HCT116 (cell line): ENCODE measurements around the gene AP3S1. TPM values are rescaled to one million over a fixed set of nuclear protein-coding genes. Genes with fewer than 3 reads are reported as not detected.

Experiments
- ATAC-seq: fragments of 200-7000 bp; cut with Tn5 transposase; 2 replicates; pipeline ENCODE4 v1.9.1; 2020; ENCODE audit warnings: mild to moderate bottlenecking, moderate library complexity
- BruUV-seq: library from RNA; stranded (reverse); fragments of 400-500 nt; replicated peaks from 2 replicates; lab custom pipeline; 2021; lab: Mats Ljungman, UMichigan
- CTCF ChIA-PET: fragments of 300-600 bp; sonication (Branson Sonifier 250); formaldehyde crosslinking; loops from one replicate; lab custom pipeline; 2021; ENCODE audit warnings: antibody characterized with exemption; lab: Charles Lee
- POLR2A ChIA-PET: fragments of 300-600, 350-600 bp; sonication (Branson Sonifier 250); formaldehyde crosslinking; loops from one replicate; lab custom pipeline; 2021; ENCODE audit warnings: antibody characterized with exemption; lab: Charles Lee
- RAD21 ChIA-PET, 2 experiments: fragments of 300-600 bp; sonication (Branson Sonifier 250); formaldehyde crosslinking; loops; one replicate each; lab custom pipeline; 2023; ENCODE audit warnings: low total read pairs in 2 of 2; ENCODE audit not compliant: uncharacterized antibody in 2 of 2, unreplicated experiment in 2 of 2, low non-redundant PET in 1 of 2; lab: Charles Lee
- DNase-seq: peaks from one replicate; pipeline ENCODE4 v3.0.0-alpha.2; 2010; ENCODE audit warnings: low read depth, low spot score
- H2AFZ ChIP-seq: fragments of 200-600 bp; shearing (Covaris generic), sonication (generic); 2 replicates; pipeline ENCODE4 v1.6.1; 2017; ENCODE audit warnings: low read depth, mixed run types, mixed read lengths, antibody characterized with exemption, low read length; ENCODE audit not compliant: poor library complexity, severe bottlenecking
- H3K27ac ChIP-seq: 2 replicates; pipeline ENCODE4 v1.5.1; 2012; ENCODE audit warnings: low read depth, low read length
- H3K27me3 ChIP-seq: fragments of 200-600 bp; sonication (generic); 2 replicates; pipeline ENCODE4 v1.6.1; 2016; ENCODE audit warnings: mixed run types, low read length, mixed read lengths; ENCODE audit not compliant: insufficient read depth
- H3K36me3 ChIP-seq, 2 experiments: fragments of 200-500 bp in 1 of 2; fragments of 200-600 bp in 1 of 2; sonication (Bioruptor generic) in 1 of 2; sonication (generic) in 1 of 2; 2 replicates each; pipeline versions ENCODE4 v1.5.1 to v1.6.1; 2014 to 2016; ENCODE audit warnings: low read length in 2 of 2, inconsistent platforms in 1 of 2, mixed read lengths in 1 of 2, mixed run types in 1 of 2; ENCODE audit not compliant: insufficient read depth in 2 of 2, control insufficient read depth in 1 of 2
- H3K4me1 ChIP-seq, 2 experiments: fragments of 200-600 bp in 1 of 2; sonication (generic) in 1 of 2; 2 replicates each; pipeline versions ENCODE4 v1.5.1 to v1.6.1; 2012 to 2017; ENCODE audit warnings: low read length in 2 of 2, inconsistent platforms in 1 of 2, mild to moderate bottlenecking in 1 of 2, mixed read lengths in 1 of 2, mixed run types in 1 of 2, moderate library complexity in 1 of 2; ENCODE audit not compliant: insufficient read depth in 2 of 2, control insufficient read depth in 1 of 2
- H3K4me2 ChIP-seq: fragments of 200-600 bp; sonication (generic); 2 replicates; pipeline ENCODE4 v1.6.1; 2017; ENCODE audit warnings: mixed run types, low read length, mixed read lengths
- H3K4me3 ChIP-seq, 2 experiments: fragments of 200-600 bp in 1 of 2; sonication (generic) in 1 of 2; replicated peaks in 1 of 2; 2 replicates each; pipeline ENCODE4 v1.5.1; 2011 to 2016; ENCODE audit warnings: low read length in 2 of 2, control low read depth in 1 of 2, low read depth in 1 of 2, mild to moderate bottlenecking in 1 of 2, mixed read lengths in 1 of 2, mixed run types in 1 of 2
- H3K79me2 ChIP-seq: fragments of 200-600 bp; sonication (generic); 2 replicates; pipeline ENCODE4 v1.6.1; 2017; ENCODE audit warnings: mild to moderate bottlenecking, mixed run types, low read length, moderate library complexity, mixed read lengths; ENCODE audit not compliant: insufficient read depth
- H3K9ac ChIP-seq: fragments of 200-600 bp; sonication (generic); 2 replicates; pipeline ENCODE4 v1.6.1; 2016; ENCODE audit warnings: low read length, mixed read lengths
- H3K9me2 ChIP-seq: fragments of 200-600 bp; sonication (generic), shearing (Covaris generic); 2 replicates; pipeline ENCODE4 v1.6.1; 2017; ENCODE audit warnings: mixed run types, mild to moderate bottlenecking, moderate library complexity; ENCODE audit not compliant: insufficient read depth
- H3K9me3 ChIP-seq, 2 experiments: fragments of 200-500 bp in 1 of 2; fragments of 200-600 bp in 1 of 2; sonication (Bioruptor generic) in 1 of 2; sonication (generic) in 1 of 2; 2 replicates each; pipeline ENCODE4 v1.6.1; 2014 to 2017; ENCODE audit warnings: low read length in 2 of 2, mixed read lengths in 2 of 2, inconsistent platforms in 1 of 2, low read depth in 1 of 2, mild to moderate bottlenecking in 1 of 2, mixed run types in 1 of 2, moderate library complexity in 1 of 2; ENCODE audit not compliant: control insufficient read depth in 1 of 2, insufficient read depth in 1 of 2
- H4K20me1 ChIP-seq: fragments of 200-600 bp; sonication (generic), shearing (Covaris generic); 2 replicates; pipeline ENCODE4 v1.6.1; 2017; ENCODE audit warnings: mixed run types, mild to moderate bottlenecking, moderate library complexity; ENCODE audit not compliant: insufficient read depth
- CBX3 ChIP-seq: IDR thresholded peaks from 2 replicates; pipeline ENCODE4 v1.6.1; 2012; ENCODE audit warnings: low read depth
- CEBPB ChIP-seq: IDR thresholded peaks from 2 replicates; pipeline ENCODE4 v1.6.1; 2012; ENCODE audit warnings: low read depth
- EGR1 ChIP-seq: IDR thresholded peaks from 2 replicates; pipeline ENCODE4 v1.6.1; 2012; ENCODE audit warnings: low read depth
- EZH2phosphoT487 ChIP-seq: fragments of 200-600 bp; IDR thresholded peaks from 2 replicates; pipeline ENCODE4 v1.6.1; 2018; ENCODE audit warnings: antibody characterized with exemption, borderline replicate concordance
- FOSL1 ChIP-seq: IDR thresholded peaks from 2 replicates; pipeline ENCODE4 v1.6.1; 2012; ENCODE audit warnings: low read depth
- JUND ChIP-seq: IDR thresholded peaks from 2 replicates; pipeline ENCODE4 v1.6.1; 2012
- POLR2A ChIP-seq: IDR thresholded peaks from 2 replicates; pipeline ENCODE4 v1.7.0; 2011; ENCODE audit warnings: borderline replicate concordance; ENCODE audit not compliant: insufficient read depth, insufficient read length; ENCODE audit errors: extremely low read depth
- POLR2AphosphoS5 ChIP-seq: IDR thresholded peaks from 2 replicates; pipeline ENCODE4 v1.6.1; 2011; ENCODE audit warnings: mild to moderate bottlenecking, low read depth, low read length, moderate library complexity
- RAD21 ChIP-seq: IDR thresholded peaks from 2 replicates; pipeline ENCODE4 v1.6.1; 2012; ENCODE audit warnings: low read depth, mild to moderate bottlenecking
- SP1 ChIP-seq: IDR thresholded peaks from 2 replicates; pipeline ENCODE4 v1.6.1; 2012; ENCODE audit warnings: low read depth
- SRF ChIP-seq: IDR thresholded peaks from 2 replicates; pipeline ENCODE4 v1.6.1; 2012; ENCODE audit warnings: low read depth
- TCF7L2 ChIP-seq: IDR thresholded peaks from 2 replicates; pipeline ENCODE4 v1.7.0; 2011; ENCODE audit warnings: borderline replicate concordance, inconsistent platforms; ENCODE audit not compliant: insufficient read depth, insufficient read length; ENCODE audit errors: extremely low read depth
- YY1 ChIP-seq: IDR thresholded peaks from 2 replicates; pipeline ENCODE4 v1.6.1; 2011; ENCODE audit warnings: low read length, low read depth, moderate library complexity, mild to moderate bottlenecking; ENCODE audit not compliant: insufficient replicate concordance; ENCODE audit errors: extremely low read depth
- ZFX ChIP-seq: fragments of 450-650 bp; IDR thresholded peaks from 2 replicates; pipeline ENCODE4 v1.6.1; 2017
- ZNF274 ChIP-seq: fragments of 200-500 bp; sonication (Bioruptor generic); IDR thresholded peaks from 2 replicates; pipeline ENCODE4 v1.6.1; 2014; ENCODE audit warnings: mild to moderate bottlenecking, low read depth, low read length, inconsistent platforms
- intact Hi-C: fragments of 100-400 bp; cut with micrococcal nuclease; formaldehyde crosslinking; loops from 2 replicates; pipeline ENCODE4 v1.10.0; 2022
- total RNA-seq: library from RNA; stranded (reverse); gene quantifications from one replicate; pipeline ENCODE4 v1.2.1, GENCODE V29; 2021; ENCODE audit not compliant: unreplicated experiment
- TF ChIP-seq, protein P1 (sequence below), 3 experiments: fragments of 200-600 bp in 1 of 3; sonication (generic) in 1 of 3; IDR thresholded peaks in 2 of 3; conservative IDR thresholded peaks in 1 of 3; 2 replicates each; pipeline ENCODE4 v1.5.1; 2012 to 2017; ENCODE audit warnings: low read depth in 2 of 3, low read length in 2 of 3, antibody characterized with exemption in 1 of 3, borderline replicate concordance in 1 of 3, control low read depth in 1 of 3, mild to moderate bottlenecking in 1 of 3, mixed read lengths in 1 of 3, mixed run types in 1 of 3, moderate library complexity in 1 of 3; ENCODE audit not compliant: insufficient read depth in 1 of 3

The AP3S1 gene
- total RNA-seq, 1 experiment from 2014 or later = 432 TPM

DNA sequence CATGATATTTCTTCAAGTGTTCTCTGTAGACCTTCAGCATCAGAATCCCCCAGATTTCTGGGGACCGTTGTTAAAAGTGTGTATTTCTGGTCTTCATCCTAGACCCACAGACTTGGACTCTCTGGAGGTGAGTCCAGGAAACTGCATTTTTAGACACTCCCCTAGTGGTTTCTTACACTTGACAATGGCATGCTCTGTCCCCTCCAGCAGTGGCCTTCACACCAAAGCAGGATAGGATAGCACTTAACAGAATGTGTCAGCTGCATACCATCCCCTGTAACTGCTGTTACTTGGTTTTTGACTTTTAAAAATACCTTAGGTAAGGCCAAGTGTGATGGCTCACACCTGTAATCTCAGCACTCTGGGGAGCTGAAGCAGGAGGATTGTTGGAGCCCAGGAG is 46.0 kb upstream of the AP3S1 start:
- BruUV-seq = no TSS peak
- CTCF ChIA-PET = no interaction called here
- RAD21 ChIA-PET = no interaction called here

DNA sequence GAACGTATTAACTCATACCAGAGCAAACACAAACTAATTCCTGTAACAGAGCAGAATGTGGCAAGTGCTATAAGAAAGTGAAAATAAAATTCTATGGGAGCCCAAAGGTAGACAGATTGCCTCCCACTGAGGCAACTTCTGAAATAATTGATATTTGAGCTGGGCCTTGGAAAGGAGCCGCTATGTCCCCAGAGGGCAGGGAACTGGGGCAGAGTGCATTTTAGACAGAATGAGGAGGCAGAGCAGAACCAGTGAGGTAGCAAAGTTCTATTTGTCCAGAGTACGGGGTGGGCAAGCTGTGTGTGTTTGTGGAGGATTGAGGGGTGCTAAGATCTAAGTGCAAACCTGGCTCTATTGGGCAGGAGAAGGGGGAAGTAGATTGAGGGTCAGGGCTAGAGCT is 45.1 kb upstream of the AP3S1 start:
- ChIA-PET POLR2A (interaction anchor here (1.3 kb wide), 1 partner anchor 11 kb away, joined by 3 read pairs; no protein-coding TSS in a partner anchor), CTCF (no interaction called here), RAD21 (no interaction called here)
- no peaks in the 10 kb centered on the region for H3K79me2 ChIP-seq
- no peaks in the 10 kb centered on the region for H4K20me1 ChIP-seq
- H3K36me3 ChIP-seq = no peaks in the 10 kb centered on the region
- H2AFZ ChIP-seq = no peak overlapping the region
- no peaks in the 10 kb centered on the region for H3K9me2 ChIP-seq
- H3K4me3 ChIP-seq = no peak overlapping the region
- H3K27me3 ChIP-seq = no peaks in the 10 kb centered on the region
- H3K9ac ChIP-seq = no peak overlapping the region
- intact Hi-C loops = no loop called here
- H3K4me2 ChIP-seq = no peak overlapping the region
- no peak overlapping the region for H3K27ac ChIP-seq
- ATAC-seq = no peak
- no peak for DNase-seq
- no peaks in the 10 kb centered on the region for H3K9me3 ChIP-seq
- BruUV-seq = no TSS peak
- H3K4me1 ChIP-seq = no peaks in the 10 kb centered on the region
- no peak for TF ChIP-seq TCF7L2
- TF ChIP-seq EZH2phosphoT487 = no peak
- no peak for TF ChIP-seq ZNF274
- no peak for TF ChIP-seq EGR1
- TF ChIP-seq JUND = no peak
- no peak for TF ChIP-seq RAD21
- TF ChIP-seq, protein P1, sequence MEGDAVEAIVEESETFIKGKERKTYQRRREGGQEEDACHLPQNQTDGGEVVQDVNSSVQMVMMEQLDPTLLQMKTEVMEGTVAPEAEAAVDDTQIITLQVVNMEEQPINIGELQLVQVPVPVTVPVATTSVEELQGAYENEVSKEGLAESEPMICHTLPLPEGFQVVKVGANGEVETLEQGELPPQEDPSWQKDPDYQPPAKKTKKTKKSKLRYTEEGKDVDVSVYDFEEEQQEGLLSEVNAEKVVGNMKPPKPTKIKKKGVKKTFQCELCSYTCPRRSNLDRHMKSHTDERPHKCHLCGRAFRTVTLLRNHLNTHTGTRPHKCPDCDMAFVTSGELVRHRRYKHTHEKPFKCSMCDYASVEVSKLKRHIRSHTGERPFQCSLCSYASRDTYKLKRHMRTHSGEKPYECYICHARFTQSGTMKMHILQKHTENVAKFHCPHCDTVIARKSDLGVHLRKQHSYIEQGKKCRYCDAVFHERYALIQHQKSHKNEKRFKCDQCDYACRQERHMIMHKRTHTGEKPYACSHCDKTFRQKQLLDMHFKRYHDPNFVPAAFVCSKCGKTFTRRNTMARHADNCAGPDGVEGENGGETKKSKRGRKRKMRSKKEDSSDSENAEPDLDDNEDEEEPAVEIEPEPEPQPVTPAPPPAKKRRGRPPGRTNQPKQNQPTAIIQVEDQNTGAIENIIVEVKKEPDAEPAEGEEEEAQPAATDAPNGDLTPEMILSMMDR (IDR thresholded peaks at IDR 0.05 in 2 of 3, conservative IDR thresholded peaks at IDR 0.05 in 1 of 3; ENCODE audit: borderline replicate concordance in 1 of 3, insufficient read depth in 1 of 3, low read depth in 2 of 3, low read length in 2 of 3) = no peak
- no peak for TF ChIP-seq FOSL1
- TF ChIP-seq CEBPB = no peak
- no peak for TF ChIP-seq YY1
- no peak for TF ChIP-seq SP1
- TF ChIP-seq POLR2A = no peak
- TF ChIP-seq CBX3 = no peak
- TF ChIP-seq ZFX = no peak
- TF ChIP-seq SRF = no peak
- no peak for TF ChIP-seq POLR2AphosphoS5

More for the DNA sequence above, 46.0 kb upstream of the AP3S1 start:
- H3K36me3 ChIP-seq = no peaks in the 10 kb centered on the region
- H3K4me2 ChIP-seq = no peak overlapping the region
- no peaks in the 10 kb centered on the region for H3K27me3 ChIP-seq
- DNase-seq = no peak
- no peak overlapping the region for H3K4me3 ChIP-seq
- TF ChIP-seq, protein P1 (IDR thresholded peaks at IDR 0.05 in 2 of 3, conservative IDR thresholded peaks at IDR 0.05 in 1 of 3; ENCODE audit: borderline replicate concordance in 1 of 3, insufficient read depth in 1 of 3, low read depth in 2 of 3, low read length in 2 of 3) = 0 out of 6 replicates have a peak, but pooled peaks of 1 of the 3 experiments have one; percentile 11
- TF ChIP-seq TCF7L2 (no peak), CEBPB (no peak), CBX3 (no peak)
- POLR2A ChIA-PET = no interaction called here
- no peaks in the 10 kb centered on the region for H3K9me3 ChIP-seq
- no peak overlapping the region for H2AFZ ChIP-seq
- intact Hi-C loops = no loop called here
- H3K9me2 ChIP-seq = no peaks in the 10 kb centered on the region
- no peaks in the 10 kb centered on the region for H3K4me1 ChIP-seq
- H3K79me2 ChIP-seq = no peaks in the 10 kb centered on the region
- H4K20me1 ChIP-seq = no peaks in the 10 kb centered on the region
- peak; percentile 97 for ATAC-seq
- H3K27ac ChIP-seq = no peak overlapping the region
- H3K9ac ChIP-seq = no peak overlapping the region
